ENCODE data around the gene RFPL1.

RFPL1 gene

GRCh38 chr22:29475550-29475949, 37.2 kb downstream of the RFPL1 start:
- peaks cover 9% of the 10 kb centered on the region for H3K9me3 ChIP-seq (ENCODE audit: insufficient read depth, low read depth, low read length)
- no peak overlapping the region for H4K12ac ChIP-seq (ENCODE audit: low read depth, low read length)
- no peak overlapping the region for H3K14ac ChIP-seq (ENCODE audit: low read length)
- no peak overlapping the region for H4K91ac ChIP-seq (ENCODE audit: low read depth, low read length)
- no peak overlapping the region for H3K4me2 ChIP-seq (ENCODE audit: low read length)
- H4K8ac ChIP-seq (ENCODE audit: low read depth, low read length): no peak overlapping the region
- no peak overlapping the region for H3K4ac ChIP-seq (ENCODE audit: low read depth, low read length)
- H3K27ac ChIP-seq (ENCODE audit: low read depth, low read length): no peak overlapping the region
- no peak overlapping the region for H2BK120ac ChIP-seq (ENCODE audit: insufficient read depth, low read length, poor library complexity)
- no peak for DNase-seq
- H2AK5ac ChIP-seq (ENCODE audit: low read length): no peak overlapping the region
- WGBS (ENCODE audit: extremely low coverage, insufficient coverage, insufficient read length): no CpG with 5 or more reads among the region's 8 CpGs
- no peak overlapping the region for H2BK12ac ChIP-seq (ENCODE audit: low read length)
- H2BK5ac ChIP-seq (ENCODE audit: low read depth, low read length, poor library complexity): no peak overlapping the region
- H3K79me2 ChIP-seq (ENCODE audit: control insufficient read depth, insufficient read depth, low read length, poor library complexity): no peaks in the 10 kb centered on the region
- no peak overlapping the region for H3K23ac ChIP-seq (ENCODE audit: low read length)
- no peak overlapping the region for H2AFZ ChIP-seq (ENCODE audit: insufficient read depth, low read length, poor library complexity)
- no peaks in the 10 kb centered on the region for H3K36me3 ChIP-seq (ENCODE audit: control insufficient read depth in 1 of 2, insufficient read depth in 2 of 2, low read length in 2 of 2)
- H3K79me1 ChIP-seq (ENCODE audit: low read length): no peaks in the 10 kb centered on the region
- H3K4me3 ChIP-seq (ENCODE audit: low read depth, low read length): no peak overlapping the region
- H3K4me1 ChIP-seq (ENCODE audit: control insufficient read depth in 1 of 2, insufficient read depth in 2 of 2, low read length in 2 of 2): peaks cover 4% of the 10 kb centered on the region in 2 experiments
- H3K27me3 ChIP-seq (ENCODE audit: insufficient read depth, low read length): peaks cover 20% of the 10 kb centered on the region
- no peak overlapping the region for H3K9ac ChIP-seq (ENCODE audit: low read length)
- no peak overlapping the region for H3K18ac ChIP-seq (ENCODE audit: low read length)

GRCh38 chr22:29476116-29476515, 37.7 kb downstream of the RFPL1 start:
- H3K4me2 ChIP-seq (ENCODE audit: low read length): no peak overlapping the region
- H2AK5ac ChIP-seq (ENCODE audit: low read length): no peak overlapping the region
- no peaks in the 10 kb centered on the region for H3K79me1 ChIP-seq (ENCODE audit: low read length)
- no peak overlapping the region for H4K12ac ChIP-seq (ENCODE audit: low read depth, low read length)
- DNase-seq: no peak
- H3K18ac ChIP-seq (ENCODE audit: low read length): no peak overlapping the region
- peaks cover 9 to 10% of the 10 kb centered on the region in 2 experiments for H3K4me1 ChIP-seq (ENCODE audit: control insufficient read depth in 1 of 2, insufficient read depth in 2 of 2, low read length in 2 of 2)
- peaks cover 14% of the 10 kb centered on the region for H3K9me3 ChIP-seq (ENCODE audit: insufficient read depth, low read depth, low read length)
- no peak overlapping the region for H3K4me3 ChIP-seq (ENCODE audit: low read depth, low read length)
- no peak overlapping the region for H3K23ac ChIP-seq (ENCODE audit: low read length)
- no peak overlapping the region for H2BK5ac ChIP-seq (ENCODE audit: low read depth, low read length, poor library complexity)
- H4K8ac ChIP-seq (ENCODE audit: low read depth, low read length): no peak overlapping the region
- no peak overlapping the region for H3K9ac ChIP-seq (ENCODE audit: low read length)
- no peak overlapping the region for H3K14ac ChIP-seq (ENCODE audit: low read length)
- no peaks in the 10 kb centered on the region for H3K79me2 ChIP-seq (ENCODE audit: control insufficient read depth, insufficient read depth, low read length, poor library complexity)
- no peak overlapping the region for H2BK12ac ChIP-seq (ENCODE audit: low read length)
- no peaks in the 10 kb centered on the region for H3K36me3 ChIP-seq (ENCODE audit: control insufficient read depth in 1 of 2, insufficient read depth in 2 of 2, low read length in 2 of 2)
- peaks cover 26% of the 10 kb centered on the region for H3K27me3 ChIP-seq (ENCODE audit: insufficient read depth, low read length)
- no peak overlapping the region for H3K27ac ChIP-seq (ENCODE audit: low read depth, low read length)
- no peak overlapping the region for H4K91ac ChIP-seq (ENCODE audit: low read depth, low read length)
- H3K4ac ChIP-seq (ENCODE audit: low read depth, low read length): no peak overlapping the region
- H2AFZ ChIP-seq (ENCODE audit: insufficient read depth, low read length, poor library complexity): no peak overlapping the region
- no CpG with 5 or more reads among the region's 6 CpGs for WGBS (ENCODE audit: extremely low coverage, insufficient coverage, insufficient read length)
- no peak overlapping the region for H2BK120ac ChIP-seq (ENCODE audit: insufficient read depth, low read length, poor library complexity)

- no peak overlapping the region for H2BK120ac ChIP-seq (ENCODE audit: insufficient read depth, low read length, poor library complexity)
- no CpG with 5 or more reads among the region's 4 CpGs for WGBS (ENCODE audit: extremely low coverage, insufficient coverage, insufficient read length)
- no peak for DNase-seq
- H3K79me2 ChIP-seq (ENCODE audit: control insufficient read depth, insufficient read depth, low read length, poor library complexity): no peaks in the 10 kb centered on the region
- H3K4me1 ChIP-seq (ENCODE audit: control insufficient read depth in 1 of 2, insufficient read depth in 2 of 2, low read length in 2 of 2): peaks cover 9 to 10% of the 10 kb centered on the region in 2 experiments
- peaks cover 14% of the 10 kb centered on the region for H3K9me3 ChIP-seq (ENCODE audit: insufficient read depth, low read depth, low read length)
- H2BK5ac ChIP-seq (ENCODE audit: low read depth, low read length, poor library complexity): no peak overlapping the region
- H3K23ac ChIP-seq (ENCODE audit: low read length): no peak overlapping the region
- H2AFZ ChIP-seq (ENCODE audit: insufficient read depth, low read length, poor library complexity): no peak overlapping the region
- H3K14ac ChIP-seq (ENCODE audit: low read length): no peak overlapping the region
- H3K27ac ChIP-seq (ENCODE audit: low read depth, low read length): no peak overlapping the region
- H3K36me3 ChIP-seq (ENCODE audit: control insufficient read depth in 1 of 2, insufficient read depth in 2 of 2, low read length in 2 of 2): no peaks in the 10 kb centered on the region
- peaks cover 33% of the 10 kb centered on the region for H3K27me3 ChIP-seq (ENCODE audit: insufficient read depth, low read length)
- no peak overlapping the region for H4K12ac ChIP-seq (ENCODE audit: low read depth, low read length)
- H4K91ac ChIP-seq (ENCODE audit: low read depth, low read length): no peak overlapping the region
- H4K8ac ChIP-seq (ENCODE audit: low read depth, low read length): no peak overlapping the region
- no peak overlapping the region for H3K4ac ChIP-seq (ENCODE audit: low read depth, low read length)
- H3K9ac ChIP-seq (ENCODE audit: low read length): no peak overlapping the region
- H3K79me1 ChIP-seq (ENCODE audit: low read length): no peaks in the 10 kb centered on the region
- H3K4me3 ChIP-seq (ENCODE audit: low read depth, low read length): no peak overlapping the region
- no peak overlapping the region for H3K4me2 ChIP-seq (ENCODE audit: low read length)
- no peak overlapping the region for H3K18ac ChIP-seq (ENCODE audit: low read length)
- H2AK5ac ChIP-seq (ENCODE audit: low read length): no peak overlapping the region
- H2BK12ac ChIP-seq (ENCODE audit: low read length): no peak overlapping the region
These were observed 39.4 kb downstream of the RFPL1 start for GRCh38 chr22:29477723-29478318.

- no peaks in the 10 kb centered on the region for H3K79me2 ChIP-seq (ENCODE audit: control insufficient read depth, insufficient read depth, low read length, poor library complexity)
- no peak overlapping the region for H4K8ac ChIP-seq (ENCODE audit: low read depth, low read length)
- WGBS (ENCODE audit: extremely low coverage, insufficient coverage, insufficient read length): no CpG with 5 or more reads among the region's 21 CpGs
These were observed 40.2 kb downstream of the RFPL1 start for GRCh38 chr22:29478326-29479276.

More at GRCh38 chr22:29478326-29479276, 40.2 kb downstream of the RFPL1 start:
- H2AFZ ChIP-seq (ENCODE audit: insufficient read depth, low read length, poor library complexity): no peak overlapping the region
- no peak overlapping the region for H3K14ac ChIP-seq (ENCODE audit: low read length)
- peaks cover 33% of the 10 kb centered on the region for H3K27me3 ChIP-seq (ENCODE audit: insufficient read depth, low read length)
- H3K9ac ChIP-seq (ENCODE audit: low read length): no peak overlapping the region
- no peak overlapping the region for H2BK12ac ChIP-seq (ENCODE audit: low read length)
- H2BK5ac ChIP-seq (ENCODE audit: low read depth, low read length, poor library complexity): no peak overlapping the region
- H3K4me1 ChIP-seq (ENCODE audit: control insufficient read depth in 1 of 2, insufficient read depth in 2 of 2, low read length in 2 of 2): peaks cover 9 to 10% of the 10 kb centered on the region in 2 experiments
- H3K4me3 ChIP-seq (ENCODE audit: low read depth, low read length): no peak overlapping the region
- H3K18ac ChIP-seq (ENCODE audit: low read length): no peak overlapping the region
- no peak overlapping the region for H4K91ac ChIP-seq (ENCODE audit: low read depth, low read length)
- DNase-seq: no peak
- H3K4me2 ChIP-seq (ENCODE audit: low read length): no peak overlapping the region
- H3K79me1 ChIP-seq (ENCODE audit: low read length): no peaks in the 10 kb centered on the region
- no peak overlapping the region for H2BK120ac ChIP-seq (ENCODE audit: insufficient read depth, low read length, poor library complexity)
- H3K27ac ChIP-seq (ENCODE audit: low read depth, low read length): no peak overlapping the region
- no peak overlapping the region for H2AK5ac ChIP-seq (ENCODE audit: low read length)
- H3K9me3 ChIP-seq (ENCODE audit: insufficient read depth, low read depth, low read length): peaks cover 14% of the 10 kb centered on the region
- no peak overlapping the region for H4K12ac ChIP-seq (ENCODE audit: low read depth, low read length)
- no peak overlapping the region for H3K4ac ChIP-seq (ENCODE audit: low read depth, low read length)
- no peak overlapping the region for H3K23ac ChIP-seq (ENCODE audit: low read length)
- H3K36me3 ChIP-seq (ENCODE audit: control insufficient read depth in 1 of 2, insufficient read depth in 2 of 2, low read length in 2 of 2): no peaks in the 10 kb centered on the region
